Measurements from ENCODE around the gene SLC25A42. TPM values are rescaled to one million over a fixed set of nuclear protein-coding genes. Genes with fewer than 3 reads are reported as not detected.

The SLC25A42 gene
- total RNA-seq, 4 donors from 2014 or later, result 4.1 to 17.3 (median 8.1) TPM

DNA sequence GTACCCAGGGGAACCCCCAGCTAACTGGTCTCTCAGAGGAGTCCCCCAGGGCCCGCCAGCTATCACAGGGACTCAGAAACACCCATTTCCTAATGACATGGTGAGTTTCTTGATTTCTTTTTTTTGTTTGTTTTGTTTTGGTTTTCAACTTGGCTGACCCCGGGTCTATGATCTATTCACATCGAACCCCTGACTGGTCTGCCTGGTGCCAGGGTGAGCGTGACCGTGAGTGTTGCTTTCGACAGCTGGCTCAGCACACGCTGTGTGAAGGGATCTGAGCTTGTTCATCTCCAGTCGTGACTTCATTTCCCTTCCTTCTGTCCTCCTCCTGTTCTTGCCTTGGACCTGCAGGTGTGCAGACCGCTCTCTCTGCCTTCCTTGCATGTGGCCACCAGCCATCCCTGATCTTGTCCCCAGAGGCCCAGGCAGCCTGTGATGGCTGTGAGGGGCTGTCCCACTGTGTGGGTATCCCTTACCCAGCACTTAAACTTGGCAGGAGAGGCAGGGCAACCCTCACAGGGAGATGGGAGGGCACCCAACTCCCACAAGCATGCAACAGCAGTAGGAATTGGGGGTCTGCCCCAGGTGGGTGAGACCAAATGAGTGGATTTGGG, 48.3 kb downstream of the SLC25A42 start:
- TF ChIP-seq, protein P1, sequence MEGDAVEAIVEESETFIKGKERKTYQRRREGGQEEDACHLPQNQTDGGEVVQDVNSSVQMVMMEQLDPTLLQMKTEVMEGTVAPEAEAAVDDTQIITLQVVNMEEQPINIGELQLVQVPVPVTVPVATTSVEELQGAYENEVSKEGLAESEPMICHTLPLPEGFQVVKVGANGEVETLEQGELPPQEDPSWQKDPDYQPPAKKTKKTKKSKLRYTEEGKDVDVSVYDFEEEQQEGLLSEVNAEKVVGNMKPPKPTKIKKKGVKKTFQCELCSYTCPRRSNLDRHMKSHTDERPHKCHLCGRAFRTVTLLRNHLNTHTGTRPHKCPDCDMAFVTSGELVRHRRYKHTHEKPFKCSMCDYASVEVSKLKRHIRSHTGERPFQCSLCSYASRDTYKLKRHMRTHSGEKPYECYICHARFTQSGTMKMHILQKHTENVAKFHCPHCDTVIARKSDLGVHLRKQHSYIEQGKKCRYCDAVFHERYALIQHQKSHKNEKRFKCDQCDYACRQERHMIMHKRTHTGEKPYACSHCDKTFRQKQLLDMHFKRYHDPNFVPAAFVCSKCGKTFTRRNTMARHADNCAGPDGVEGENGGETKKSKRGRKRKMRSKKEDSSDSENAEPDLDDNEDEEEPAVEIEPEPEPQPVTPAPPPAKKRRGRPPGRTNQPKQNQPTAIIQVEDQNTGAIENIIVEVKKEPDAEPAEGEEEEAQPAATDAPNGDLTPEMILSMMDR (IDR thresholded peaks at IDR 0.05; ENCODE audit: low read depth), result no peak

DNA sequence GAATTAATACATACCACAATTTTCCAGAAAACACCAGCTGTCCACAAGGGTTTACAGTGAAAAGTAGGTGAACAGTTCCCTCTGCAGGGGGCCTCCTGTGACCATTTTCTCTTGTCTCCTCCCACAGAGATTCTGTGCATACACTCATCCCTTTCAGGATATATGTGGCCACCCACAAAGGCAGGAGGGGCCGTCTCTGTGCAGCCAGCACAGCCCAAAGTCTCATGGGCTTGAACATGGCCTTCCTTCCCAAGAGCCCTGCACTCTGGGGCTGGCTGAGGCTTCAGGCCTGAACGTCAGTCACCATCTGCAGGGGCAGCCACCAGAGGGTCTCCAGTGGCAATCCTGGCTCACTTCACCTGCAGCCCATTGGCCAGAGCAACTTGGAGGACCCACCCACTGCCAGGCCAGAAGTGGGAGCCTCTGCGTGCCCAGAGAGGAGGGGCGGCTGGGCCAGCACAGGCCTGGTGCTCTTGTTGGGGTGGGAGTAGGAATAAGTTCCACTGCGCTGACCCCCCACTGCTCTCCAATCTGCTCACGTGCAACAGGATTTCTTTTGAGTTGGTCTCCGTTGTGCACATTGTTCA, 49.3 kb downstream of the SLC25A42 start:
- TF ChIP-seq, protein P1 (IDR thresholded peaks at IDR 0.05; ENCODE audit: low read depth), result no peak

DNA sequence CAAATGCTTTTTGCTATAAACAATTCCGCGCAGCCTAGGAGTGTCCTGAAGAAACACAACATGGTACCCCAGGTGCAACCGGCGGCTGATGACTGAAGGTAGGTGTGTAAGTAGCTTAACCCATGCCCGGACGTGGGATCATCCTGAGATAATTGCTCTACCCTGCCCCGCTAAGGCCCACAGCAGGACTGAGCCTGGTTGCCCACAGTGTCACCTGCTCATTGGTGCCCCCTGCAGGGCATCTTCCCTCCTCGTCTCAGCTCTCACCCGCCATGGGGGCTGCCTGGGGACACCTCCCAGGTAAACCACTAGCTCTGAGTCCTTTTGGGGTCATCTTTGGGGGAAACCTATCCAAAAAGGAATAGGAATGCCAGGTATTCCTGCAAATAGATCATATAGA, 52.2 kb downstream of the SLC25A42 start:
- TF ChIP-seq, protein P1 (IDR thresholded peaks at IDR 0.05; ENCODE audit: low read depth), result no peak

DNA sequence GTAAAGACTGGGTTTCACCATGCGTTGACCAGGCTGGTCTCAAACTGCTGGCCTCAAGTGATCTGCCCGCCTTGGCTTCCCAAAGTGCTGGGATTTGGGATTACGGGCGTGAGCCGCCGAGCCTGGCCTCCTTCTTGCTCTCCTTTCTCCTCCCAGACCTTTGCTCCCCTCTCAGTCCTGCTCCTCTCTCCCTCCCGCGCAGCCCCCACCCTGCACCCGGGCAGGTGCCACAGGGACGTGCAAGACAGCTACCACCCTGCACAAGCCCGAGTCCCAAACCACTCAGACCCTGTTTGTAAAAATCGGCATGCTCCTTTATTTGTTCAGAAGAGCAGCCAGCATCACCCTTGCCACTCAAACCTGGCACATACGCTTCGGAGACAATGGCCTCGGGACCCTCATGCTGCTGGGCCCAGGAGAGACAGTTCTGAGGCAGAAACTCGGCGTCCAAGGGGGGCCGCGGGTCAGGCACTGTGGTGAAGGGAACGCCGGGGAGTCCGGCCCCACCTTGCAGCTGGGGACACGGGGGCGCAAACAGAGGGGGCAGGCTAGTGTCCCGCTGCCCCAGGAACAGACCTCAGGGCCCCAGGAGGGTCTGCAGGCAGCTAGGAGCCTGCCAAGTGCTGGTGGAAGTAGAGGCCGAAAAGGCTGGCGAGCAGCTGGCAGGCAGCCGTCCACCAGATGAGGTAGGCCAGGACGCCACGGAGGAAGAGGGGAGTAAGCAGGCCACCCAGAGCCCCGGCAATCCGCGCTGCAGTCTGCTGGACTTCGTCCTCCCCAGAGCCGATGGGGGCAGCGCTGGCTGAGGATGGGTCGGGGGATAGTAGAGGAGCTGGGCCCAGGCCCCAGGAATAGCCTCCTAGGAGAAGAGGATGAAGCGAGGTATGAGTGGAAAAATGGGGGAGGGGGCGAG, 55.8 kb downstream of the SLC25A42 start:
- TF ChIP-seq, protein P1 (IDR thresholded peaks at IDR 0.05; ENCODE audit: low read depth), result no peak

DNA sequence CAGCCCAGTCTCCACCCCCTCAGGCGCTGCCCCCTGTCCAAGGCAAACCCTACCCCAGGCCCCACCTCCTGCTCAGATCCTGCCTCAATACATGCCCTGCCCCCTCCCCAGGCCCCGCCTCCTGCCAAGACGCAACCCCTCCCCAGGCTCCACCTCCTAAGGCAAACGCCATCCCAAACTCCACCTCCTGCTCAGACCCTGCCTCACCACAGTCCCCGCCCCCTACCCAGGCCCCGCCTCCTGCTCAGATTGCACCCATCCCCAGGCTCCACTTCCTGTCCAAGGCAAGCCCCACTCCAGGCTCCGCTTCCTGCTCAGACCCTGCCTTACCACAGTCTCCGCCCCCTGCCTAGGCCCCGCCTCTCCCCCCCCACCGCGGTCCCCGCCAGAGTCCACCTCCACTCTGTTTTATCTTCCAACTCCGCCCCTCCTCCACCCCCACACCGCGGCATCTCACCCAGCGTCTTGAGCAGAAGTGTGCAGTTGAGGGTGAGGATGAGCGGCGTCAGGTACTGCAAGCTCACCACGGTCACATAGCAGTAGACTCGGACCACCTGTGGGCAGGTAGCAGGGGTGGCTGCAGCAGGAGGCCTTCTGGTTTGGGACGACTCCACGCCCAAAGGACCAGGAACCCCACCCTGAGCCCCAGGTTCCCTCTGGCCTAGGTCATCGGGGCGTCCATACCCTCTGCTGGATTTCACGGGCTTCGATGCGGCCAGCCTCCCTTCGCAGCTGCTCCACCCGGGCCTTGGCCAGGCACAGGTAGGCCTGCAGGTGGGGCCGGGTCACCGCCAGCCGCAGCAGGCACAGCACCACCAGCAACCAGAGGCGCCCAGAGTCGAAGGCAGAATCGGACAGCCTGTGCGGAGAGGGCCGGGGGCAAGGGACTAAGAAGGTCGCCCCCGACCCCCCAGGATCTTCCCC, 56.8 kb downstream of the SLC25A42 start:
- TF ChIP-seq, protein P1 (IDR thresholded peaks at IDR 0.05; ENCODE audit: low read depth), result no peak

DNA sequence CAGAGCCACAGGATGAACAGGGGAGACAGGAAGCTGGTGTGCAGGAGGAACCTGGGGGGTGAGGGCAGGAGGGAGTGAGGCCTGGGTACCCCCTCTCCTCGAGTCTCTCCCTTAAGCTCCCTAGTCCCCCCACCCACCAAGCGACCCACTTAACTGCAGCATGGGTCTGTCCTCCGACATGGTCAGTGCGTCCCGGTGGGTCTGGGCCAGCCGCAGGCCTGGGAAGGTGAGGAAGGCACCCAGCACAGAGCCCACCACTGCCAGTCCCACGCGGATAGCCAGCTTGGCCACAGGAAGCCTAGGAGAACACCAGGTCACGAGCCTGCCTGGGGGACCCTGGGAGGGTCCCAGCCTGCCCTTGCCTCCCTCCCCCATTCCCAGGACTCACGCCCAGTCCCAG, 57.6 kb downstream of the SLC25A42 start:
- TF ChIP-seq, protein P1 (IDR thresholded peaks at IDR 0.05; ENCODE audit: low read depth), result no peak
